Measurements from ENCODE around the gene ANKRD33. TPM values are rescaled to one million over a fixed set of nuclear protein-coding genes. Genes with fewer than 3 reads are reported as not detected.

The ANKRD33 gene
- total RNA-seq, 3 donors from 2014 or later (not counting 1 experiment from before 2014, with no cell fraction given) = not detected

GRCh38 chr12:51871918-51872688, 15.8 kb upstream of the ANKRD33 start:
- no peak for ATAC-seq
- Histone ChIP-seq H3K9me3 (ENCODE audit: control insufficient read depth, insufficient read depth, low read length) (no peaks in the 10 kb centered on the region), H3K36me3 (ENCODE audit: control insufficient read depth, insufficient read depth, low read length) (no peaks in the 10 kb centered on the region), H3K27me3 (ENCODE audit: control insufficient read depth, insufficient read depth, low read length) (peaks cover 19% of the 10 kb centered on the region), H3K4me3 (ENCODE audit: low read length) (no peak overlapping the region), H3K4me1 (ENCODE audit: control insufficient read depth, insufficient read depth, low read length) (peaks cover 17% of the 10 kb centered on the region), H3K27ac (ENCODE audit: low read length) (no peak overlapping the region)
- Mint-ChIP-seq H3K36me3 (no peaks in the 10 kb centered on the region), H3K4me3 (no peak overlapping the region), H3K4me1 (peaks cover 0 to 17% of the 10 kb centered on the region in 2 donors), H3K27me3 (ENCODE audit: low read depth in 2 of 2) (peaks cover 47 to 51% of the 10 kb centered on the region in 2 donors), H3K27ac (no peak overlapping the region), H3K9me3 (no peaks in the 10 kb centered on the region)
- 87% methylated on average over 16 of the region's 17 CpGs for WGBS (ENCODE audit: insufficient coverage)
- intact Hi-C loops (cut with micrococcal nuclease) = no loop called here
- TF ChIP-seq, protein P1, sequence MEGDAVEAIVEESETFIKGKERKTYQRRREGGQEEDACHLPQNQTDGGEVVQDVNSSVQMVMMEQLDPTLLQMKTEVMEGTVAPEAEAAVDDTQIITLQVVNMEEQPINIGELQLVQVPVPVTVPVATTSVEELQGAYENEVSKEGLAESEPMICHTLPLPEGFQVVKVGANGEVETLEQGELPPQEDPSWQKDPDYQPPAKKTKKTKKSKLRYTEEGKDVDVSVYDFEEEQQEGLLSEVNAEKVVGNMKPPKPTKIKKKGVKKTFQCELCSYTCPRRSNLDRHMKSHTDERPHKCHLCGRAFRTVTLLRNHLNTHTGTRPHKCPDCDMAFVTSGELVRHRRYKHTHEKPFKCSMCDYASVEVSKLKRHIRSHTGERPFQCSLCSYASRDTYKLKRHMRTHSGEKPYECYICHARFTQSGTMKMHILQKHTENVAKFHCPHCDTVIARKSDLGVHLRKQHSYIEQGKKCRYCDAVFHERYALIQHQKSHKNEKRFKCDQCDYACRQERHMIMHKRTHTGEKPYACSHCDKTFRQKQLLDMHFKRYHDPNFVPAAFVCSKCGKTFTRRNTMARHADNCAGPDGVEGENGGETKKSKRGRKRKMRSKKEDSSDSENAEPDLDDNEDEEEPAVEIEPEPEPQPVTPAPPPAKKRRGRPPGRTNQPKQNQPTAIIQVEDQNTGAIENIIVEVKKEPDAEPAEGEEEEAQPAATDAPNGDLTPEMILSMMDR (IDR thresholded peaks at IDR 0.05) = no peak
- DNase-seq = no peak

DNA sequence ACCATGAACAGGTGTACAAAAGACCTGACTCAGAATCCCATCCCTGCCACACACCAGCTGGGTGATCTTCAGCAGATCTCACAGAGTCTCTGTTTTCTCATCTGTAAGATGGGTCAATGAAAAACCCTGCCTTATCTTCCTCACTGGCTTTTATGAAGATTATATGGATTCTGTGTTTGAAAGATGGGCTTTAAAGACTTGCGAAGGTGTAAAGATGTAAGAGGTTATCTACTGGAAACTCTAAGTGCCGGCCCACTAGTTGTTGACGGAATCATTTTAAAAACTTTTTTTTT, 15.3 kb upstream of the ANKRD33 start:
- no peak overlapping the region for H3K27ac ChIP-seq (ENCODE audit: low read length)
- 100% methylated on average over 1 of the region's 3 CpGs for WGBS (ENCODE audit: insufficient coverage)
- TF ChIP-seq, protein P1 (IDR thresholded peaks at IDR 0.05) = no peak
- Mint-ChIP-seq H3K9me3 (no peaks in the 10 kb centered on the region), H3K27ac (no peak overlapping the region), H3K4me1 (peaks cover 0 to 17% of the 10 kb centered on the region in 2 donors), H3K4me3 (no peak overlapping the region), H3K27me3 (ENCODE audit: low read depth in 2 of 2) (peaks cover 41 to 46% of the 10 kb centered on the region in 2 donors), H3K36me3 (no peaks in the 10 kb centered on the region)
- H3K9me3 ChIP-seq (ENCODE audit: control insufficient read depth, insufficient read depth, low read length) = no peaks in the 10 kb centered on the region
- H3K36me3 ChIP-seq (ENCODE audit: control insufficient read depth, insufficient read depth, low read length) = no peaks in the 10 kb centered on the region
- no peak for DNase-seq
- H3K4me3 ChIP-seq (ENCODE audit: low read length) = no peak overlapping the region
- no peak for ATAC-seq
- intact Hi-C loops (cut with micrococcal nuclease) = no loop called here
- H3K27me3 ChIP-seq (ENCODE audit: control insufficient read depth, insufficient read depth, low read length) = peaks cover 19% of the 10 kb centered on the region
- H3K4me1 ChIP-seq (ENCODE audit: control insufficient read depth, insufficient read depth, low read length) = peaks cover 17% of the 10 kb centered on the region

DNA sequence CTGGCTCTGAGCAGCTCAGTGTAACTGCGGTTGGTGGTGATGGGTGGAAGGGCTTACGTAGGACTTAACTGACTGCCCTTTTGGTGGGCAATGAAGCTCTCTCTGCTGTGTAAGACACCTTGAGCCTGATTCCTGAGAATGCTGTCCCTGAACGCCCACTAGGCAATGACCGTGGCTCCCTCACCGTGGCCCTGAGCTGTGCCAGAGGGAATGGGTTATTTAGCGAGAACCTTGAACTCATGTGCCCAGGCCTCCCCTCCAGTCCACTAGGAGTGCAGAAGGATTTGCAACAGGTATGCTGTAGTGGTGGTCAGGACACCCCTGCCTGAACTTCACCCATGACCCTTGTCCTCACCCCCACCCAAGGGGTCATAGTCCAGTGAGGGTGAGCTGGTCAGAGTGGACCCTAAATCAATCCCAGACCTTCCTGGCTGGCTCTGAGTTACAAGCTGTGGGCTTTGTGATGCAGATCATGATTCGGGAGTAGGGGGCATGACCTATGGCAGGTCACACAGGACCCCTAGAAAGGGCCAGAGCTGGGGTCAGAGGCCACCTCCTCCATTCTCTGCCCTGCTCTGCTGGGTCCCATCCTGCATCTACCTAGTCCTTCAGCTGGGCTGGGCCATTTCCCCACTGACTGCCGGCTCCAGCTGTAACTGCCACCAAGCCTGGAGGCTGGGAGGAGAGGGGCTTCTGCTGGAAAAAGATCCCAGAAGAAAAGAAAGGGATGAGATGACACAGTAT, 14.5 kb upstream of the ANKRD33 start:
- H3K36me3 Mint-ChIP-seq = no peaks in the 10 kb centered on the region

More for the DNA sequence above, 14.5 kb upstream of the ANKRD33 start:
- intact Hi-C loops (cut with micrococcal nuclease) = no loop called here
- no peak overlapping the region for H3K27ac ChIP-seq (ENCODE audit: low read length)
- peaks cover 33 to 39% of the 10 kb centered on the region in 2 donors for H3K27me3 Mint-ChIP-seq (ENCODE audit: low read depth in 2 of 2)
- WGBS (ENCODE audit: insufficient coverage) = 87% methylated on average over 8 of the region's 8 CpGs
- no peak overlapping the region for H3K4me3 ChIP-seq (ENCODE audit: low read length)
- peaks cover 19% of the 10 kb centered on the region for H3K27me3 ChIP-seq (ENCODE audit: control insufficient read depth, insufficient read depth, low read length)
- no peaks in the 10 kb centered on the region for H3K9me3 ChIP-seq (ENCODE audit: control insufficient read depth, insufficient read depth, low read length)
- no peak overlapping the region for H3K4me3 Mint-ChIP-seq
- H3K27ac Mint-ChIP-seq = no peak overlapping the region
- ATAC-seq (no peak), DNase-seq (no peak)
- H3K9me3 Mint-ChIP-seq = no peaks in the 10 kb centered on the region
- H3K36me3 ChIP-seq (ENCODE audit: control insufficient read depth, insufficient read depth, low read length) = no peaks in the 10 kb centered on the region
- H3K4me1 Mint-ChIP-seq = peaks cover 0 to 17% of the 10 kb centered on the region in 2 donors
- H3K4me1 ChIP-seq (ENCODE audit: control insufficient read depth, insufficient read depth, low read length) = peaks cover 17% of the 10 kb centered on the region
- TF ChIP-seq, protein P1 (IDR thresholded peaks at IDR 0.05) = no peak

All from natural killer cell (primary cell).